ENCODE data around the gene COPG1. TPM values are rescaled to one million over a fixed set of nuclear protein-coding genes. Genes with fewer than 3 reads are reported as not detected.

The COPG1 gene, protein sequence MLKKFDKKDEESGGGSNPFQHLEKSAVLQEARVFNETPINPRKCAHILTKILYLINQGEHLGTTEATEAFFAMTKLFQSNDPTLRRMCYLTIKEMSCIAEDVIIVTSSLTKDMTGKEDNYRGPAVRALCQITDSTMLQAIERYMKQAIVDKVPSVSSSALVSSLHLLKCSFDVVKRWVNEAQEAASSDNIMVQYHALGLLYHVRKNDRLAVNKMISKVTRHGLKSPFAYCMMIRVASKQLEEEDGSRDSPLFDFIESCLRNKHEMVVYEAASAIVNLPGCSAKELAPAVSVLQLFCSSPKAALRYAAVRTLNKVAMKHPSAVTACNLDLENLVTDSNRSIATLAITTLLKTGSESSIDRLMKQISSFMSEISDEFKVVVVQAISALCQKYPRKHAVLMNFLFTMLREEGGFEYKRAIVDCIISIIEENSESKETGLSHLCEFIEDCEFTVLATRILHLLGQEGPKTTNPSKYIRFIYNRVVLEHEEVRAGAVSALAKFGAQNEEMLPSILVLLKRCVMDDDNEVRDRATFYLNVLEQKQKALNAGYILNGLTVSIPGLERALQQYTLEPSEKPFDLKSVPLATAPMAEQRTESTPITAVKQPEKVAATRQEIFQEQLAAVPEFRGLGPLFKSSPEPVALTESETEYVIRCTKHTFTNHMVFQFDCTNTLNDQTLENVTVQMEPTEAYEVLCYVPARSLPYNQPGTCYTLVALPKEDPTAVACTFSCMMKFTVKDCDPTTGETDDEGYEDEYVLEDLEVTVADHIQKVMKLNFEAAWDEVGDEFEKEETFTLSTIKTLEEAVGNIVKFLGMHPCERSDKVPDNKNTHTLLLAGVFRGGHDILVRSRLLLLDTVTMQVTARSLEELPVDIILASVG
- total RNA-seq (2021; ENCODE audit: unreplicated experiment): 225 TPM
- 216 TPM for polyA plus RNA-seq (2012; ENCODE audit: insufficient read length)
- percentile 90 among the genes with signal in this experiment for Bru-seq, nascent RNA
- BruChase-seq, experiment 1, labeled RNA remaining after a 2-hour chase: percentile 87 among the genes with signal in this experiment
- BruChase-seq, experiment 2, labeled RNA remaining after a 6-hour chase: percentile 93 among the genes with signal in this experiment
- long read RNA-seq, transcript COPG1-201 (24 exons, 3,078 nt): major isoform, 541 of 698 reads
- long read RNA-seq, partial matches to known transcripts: 89 of 698 reads
- long read RNA-seq, other reads (novel, unspliced or antisense): 68 of 698 reads

DNA sequence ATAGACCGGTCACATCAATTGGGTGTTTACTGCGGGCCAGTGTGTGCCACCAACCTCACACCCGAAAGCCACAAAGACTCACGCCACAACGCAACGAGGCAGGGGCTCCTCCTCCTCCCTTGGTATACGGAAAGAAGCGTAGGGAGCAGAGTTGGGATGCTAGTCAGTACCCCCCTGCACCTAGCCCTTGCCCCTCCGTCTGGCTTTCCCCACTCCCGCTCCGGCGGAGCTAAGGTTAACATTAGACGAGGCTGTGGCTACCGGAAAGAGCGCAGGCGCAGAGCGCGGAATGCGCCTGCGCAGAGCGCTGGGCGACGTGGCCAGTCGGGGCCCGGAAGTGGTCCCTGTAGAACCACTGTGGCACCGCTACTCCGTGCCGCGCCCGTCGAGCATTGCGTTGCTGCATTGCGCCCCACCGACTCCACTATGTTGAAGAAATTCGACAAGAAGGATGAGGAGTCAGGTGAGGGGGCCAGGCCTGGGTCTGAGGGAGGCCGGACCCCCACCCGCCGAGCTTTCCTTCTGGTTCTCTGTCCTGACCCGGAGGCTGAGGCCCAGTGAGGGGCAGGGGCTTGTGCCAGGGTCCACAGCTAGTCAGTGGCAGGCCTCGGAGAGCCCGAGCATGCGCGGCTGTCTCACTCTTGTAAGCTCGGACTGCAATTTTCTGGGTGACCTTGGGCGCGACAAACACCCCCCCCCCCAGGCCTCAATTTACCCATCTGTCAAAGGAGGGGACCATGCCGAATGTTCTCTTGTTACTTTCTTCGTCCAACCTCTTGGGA is at the start of gene COPG1:
Gene COPG1, plus strand, starts transcription at position 323 of the 782 bp plus-strand sequence. Its CDS starts 104 bp downstream, at position 427.
- POLR2A ChIA-PET: interaction anchor here (0.5 to 1.1 kb wide), 7 partner anchors 16 to 127 kb away, joined by 3 to 7 read pairs (median 4); a partner anchor contains a TSS
- no TSS peak for BruUV-seq (replicated peaks)
- in situ Hi-C loops (cut with HindIII; ENCODE audit: low pct_unique_long_range_greater_than_20kb, low sequenced_read_pairs) (no loop called here), intact Hi-C loops (cut with micrococcal nuclease; ENCODE audit: unreplicated experiment) (loop anchor here (5.0 to 10.0 kb wide), 3 partner anchors 67 to 277 kb away; partner anchors contain the start of gene CNBP)
- Histone ChIP-seq H3K27ac (ENCODE audit: low read length) (peak within 1 kb of the TSS; percentile 94), H3K4me3 (ENCODE audit: low read depth in 2 of 2, low read length in 2 of 2) (peak within 1 kb of the TSS; percentile 72 to 92), H3K4me1 (ENCODE audit: control insufficient read depth, insufficient read depth, low read length) (peaks cover 26% of the 10 kb centered on the region), H3K9me3 (ENCODE audit: control insufficient read depth, insufficient read depth, low read depth, low read length) (no peaks in the 10 kb centered on the region), H3K36me3 (ENCODE audit: control insufficient read depth, insufficient read depth, low read length) (peaks cover 7% of the 10 kb centered on the region), H3K27me3 (ENCODE audit: control insufficient read depth, insufficient read depth, low read length) (no peaks in the 10 kb centered on the region)
- TF ChIP-seq SIN3A (IDR thresholded peaks at IDR 0.05; ENCODE audit: borderline replicate concordance, insufficient read depth, low read depth, low read length): peak; percentile 87; the same call in 1 of the 2 replicates
- peak; percentile 48; the same call in 1 of the 2 replicates for TF ChIP-seq TCF7L2 (IDR thresholded peaks at IDR 0.05; ENCODE audit: low read depth, low read length)
- TF ChIP-seq, protein P1, sequence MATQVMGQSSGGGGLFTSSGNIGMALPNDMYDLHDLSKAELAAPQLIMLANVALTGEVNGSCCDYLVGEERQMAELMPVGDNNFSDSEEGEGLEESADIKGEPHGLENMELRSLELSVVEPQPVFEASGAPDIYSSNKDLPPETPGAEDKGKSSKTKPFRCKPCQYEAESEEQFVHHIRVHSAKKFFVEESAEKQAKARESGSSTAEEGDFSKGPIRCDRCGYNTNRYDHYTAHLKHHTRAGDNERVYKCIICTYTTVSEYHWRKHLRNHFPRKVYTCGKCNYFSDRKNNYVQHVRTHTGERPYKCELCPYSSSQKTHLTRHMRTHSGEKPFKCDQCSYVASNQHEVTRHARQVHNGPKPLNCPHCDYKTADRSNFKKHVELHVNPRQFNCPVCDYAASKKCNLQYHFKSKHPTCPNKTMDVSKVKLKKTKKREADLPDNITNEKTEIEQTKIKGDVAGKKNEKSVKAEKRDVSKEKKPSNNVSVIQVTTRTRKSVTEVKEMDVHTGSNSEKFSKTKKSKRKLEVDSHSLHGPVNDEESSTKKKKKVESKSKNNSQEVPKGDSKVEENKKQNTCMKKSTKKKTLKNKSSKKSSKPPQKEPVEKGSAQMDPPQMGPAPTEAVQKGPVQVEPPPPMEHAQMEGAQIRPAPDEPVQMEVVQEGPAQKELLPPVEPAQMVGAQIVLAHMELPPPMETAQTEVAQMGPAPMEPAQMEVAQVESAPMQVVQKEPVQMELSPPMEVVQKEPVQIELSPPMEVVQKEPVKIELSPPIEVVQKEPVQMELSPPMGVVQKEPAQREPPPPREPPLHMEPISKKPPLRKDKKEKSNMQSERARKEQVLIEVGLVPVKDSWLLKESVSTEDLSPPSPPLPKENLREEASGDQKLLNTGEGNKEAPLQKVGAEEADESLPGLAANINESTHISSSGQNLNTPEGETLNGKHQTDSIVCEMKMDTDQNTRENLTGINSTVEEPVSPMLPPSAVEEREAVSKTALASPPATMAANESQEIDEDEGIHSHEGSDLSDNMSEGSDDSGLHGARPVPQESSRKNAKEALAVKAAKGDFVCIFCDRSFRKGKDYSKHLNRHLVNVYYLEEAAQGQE (IDR thresholded peaks at IDR 0.05; ENCODE audit: insufficient read depth in 1 of 2, low read depth in 2 of 2, low read length in 1 of 2): no peak
- TF ChIP-seq POLR2AphosphoS5 (IDR thresholded peaks at IDR 0.05; ENCODE audit: low read depth, low read length): peak; percentile 93
- CTCF ChIA-PET: interaction anchor here (0.6 to 0.7 kb wide), 2 partner anchors 69 to 88 kb away, joined by 4 to 13 read pairs; no protein-coding TSS in a partner anchor
- peak; percentile 74 for DNase-seq (ENCODE audit: low read depth, low spot score)
- peak; percentile 93 for ATAC-seq

- no TSS peak for BruUV-seq (replicated peaks)
- in situ Hi-C loops (cut with HindIII; ENCODE audit: low pct_unique_long_range_greater_than_20kb, low sequenced_read_pairs): no loop called here
- Histone ChIP-seq H3K4me3 (ENCODE audit: low read depth in 2 of 2, low read length in 2 of 2) (no peak overlapping the region), H3K9me3 (ENCODE audit: control insufficient read depth, insufficient read depth, low read depth, low read length) (no peaks in the 10 kb centered on the region), H3K27ac (ENCODE audit: low read length) (no peak overlapping the region), H3K27me3 (ENCODE audit: control insufficient read depth, insufficient read depth, low read length) (no peaks in the 10 kb centered on the region), H3K36me3 (ENCODE audit: control insufficient read depth, insufficient read depth, low read length) (no peaks in the 10 kb centered on the region), H3K4me1 (ENCODE audit: control insufficient read depth, insufficient read depth, low read length) (peaks cover 16% of the 10 kb centered on the region)
- DNase-seq (ENCODE audit: low read depth, low spot score): no peak
- ChIA-PET CTCF (no interaction called here), POLR2A (no interaction called here)
- intact Hi-C loops (cut with micrococcal nuclease; ENCODE audit: unreplicated experiment): no loop called here
- no peak for ATAC-seq
- TF ChIP-seq SIN3A (IDR thresholded peaks at IDR 0.05; ENCODE audit: borderline replicate concordance, insufficient read depth, low read depth, low read length) (no peak), TCF7L2 (IDR thresholded peaks at IDR 0.05; ENCODE audit: low read depth, low read length) (no peak), CTCF (IDR thresholded peaks at IDR 0.05) (no peak), POLR2AphosphoS5 (IDR thresholded peaks at IDR 0.05; ENCODE audit: low read depth, low read length) (no peak)
- TF ChIP-seq, protein P1 (IDR thresholded peaks at IDR 0.05; ENCODE audit: insufficient read depth in 1 of 2, low read depth in 2 of 2, low read length in 1 of 2): no peak
Measured at GRCh38 chr3:129204473-129204872, 44.9 kb upstream of the COPG1 start.

All from Panc1 (cell line).